Measurements from ENCODE around the gene TAS2R41.

Gene TAS2R41, protein sequence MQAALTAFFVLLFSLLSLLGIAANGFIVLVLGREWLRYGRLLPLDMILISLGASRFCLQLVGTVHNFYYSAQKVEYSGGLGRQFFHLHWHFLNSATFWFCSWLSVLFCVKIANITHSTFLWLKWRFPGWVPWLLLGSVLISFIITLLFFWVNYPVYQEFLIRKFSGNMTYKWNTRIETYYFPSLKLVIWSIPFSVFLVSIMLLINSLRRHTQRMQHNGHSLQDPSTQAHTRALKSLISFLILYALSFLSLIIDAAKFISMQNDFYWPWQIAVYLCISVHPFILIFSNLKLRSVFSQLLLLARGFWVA

DNA sequence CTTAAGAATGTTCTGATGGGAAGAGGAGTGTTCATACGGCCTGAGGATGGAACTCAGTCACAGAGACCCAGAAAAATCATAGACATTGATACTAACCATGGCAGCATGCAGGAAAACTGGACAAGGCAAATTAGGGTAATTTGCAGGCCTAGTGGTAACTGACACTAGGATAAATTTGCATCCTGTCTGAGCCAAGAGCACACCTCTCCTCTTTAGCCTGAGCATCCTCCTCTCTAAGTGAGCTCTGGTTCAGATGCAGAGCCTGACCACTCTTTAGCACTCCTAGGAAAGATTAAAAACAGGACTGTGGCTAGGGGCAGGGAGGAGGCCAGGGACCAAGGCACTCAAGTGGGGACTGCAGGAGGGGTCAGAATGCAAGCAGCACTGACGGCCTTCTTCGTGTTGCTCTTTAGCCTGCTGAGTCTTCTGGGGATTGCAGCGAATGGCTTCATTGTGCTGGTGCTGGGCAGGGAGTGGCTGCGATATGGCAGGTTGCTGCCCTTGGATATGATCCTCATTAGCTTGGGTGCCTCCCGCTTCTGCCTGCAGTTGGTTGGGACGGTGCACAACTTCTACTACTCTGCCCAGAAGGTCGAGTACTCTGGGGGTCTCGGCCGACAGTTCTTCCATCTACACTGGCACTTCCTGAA, at the start of gene TAS2R41:
Gene TAS2R41 (plus strand): TSS at position 373 of the 650 bp plus-strand sequence. CDS start 0 bp downstream, at position 373.
- no peak for DNase-seq

DNA sequence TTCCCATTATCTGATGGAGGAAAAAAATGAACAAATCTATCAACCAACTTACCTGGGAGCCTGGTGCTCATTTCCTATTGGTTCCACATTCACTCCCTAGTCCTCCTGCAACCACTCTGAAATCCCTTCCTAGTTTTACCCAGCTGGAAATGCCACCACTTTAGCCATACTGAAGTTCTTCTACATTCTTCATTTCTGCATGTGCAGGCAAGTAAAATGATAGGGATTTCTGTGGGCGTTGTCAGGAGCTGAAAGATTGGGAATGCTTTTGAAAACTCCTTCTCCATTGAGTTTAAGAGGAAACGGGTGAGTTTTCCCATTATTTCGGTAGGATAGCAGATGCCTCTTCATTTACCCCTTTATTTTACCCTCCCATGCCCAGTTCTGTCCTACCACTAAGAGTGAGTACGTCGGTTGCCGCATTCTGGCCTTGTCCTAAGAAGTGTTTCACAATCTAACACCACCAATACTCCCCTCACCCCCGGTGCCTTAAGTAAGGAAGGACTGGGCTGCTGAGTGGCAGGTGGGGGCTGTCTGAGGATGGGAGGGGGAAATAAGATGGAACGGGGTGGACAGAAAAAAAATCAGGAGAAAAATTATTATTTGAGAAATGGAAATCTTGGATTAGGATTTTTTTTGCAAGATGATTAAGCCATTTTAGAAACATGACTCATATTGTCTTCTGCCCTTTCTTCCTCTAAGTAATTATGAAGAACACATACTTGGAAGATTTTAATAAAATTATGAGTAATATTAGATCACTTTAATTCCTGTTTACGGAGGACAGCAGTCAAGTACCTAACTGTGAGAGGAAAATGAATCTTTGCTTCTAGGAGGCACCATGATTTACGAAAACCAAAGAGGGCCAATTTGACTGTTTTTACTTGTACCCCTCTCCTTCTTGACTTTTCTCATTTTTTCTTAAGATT, 47.6 kb upstream of the TAS2R41 start:
- peak; percentile 15 for DNase-seq

DNA sequence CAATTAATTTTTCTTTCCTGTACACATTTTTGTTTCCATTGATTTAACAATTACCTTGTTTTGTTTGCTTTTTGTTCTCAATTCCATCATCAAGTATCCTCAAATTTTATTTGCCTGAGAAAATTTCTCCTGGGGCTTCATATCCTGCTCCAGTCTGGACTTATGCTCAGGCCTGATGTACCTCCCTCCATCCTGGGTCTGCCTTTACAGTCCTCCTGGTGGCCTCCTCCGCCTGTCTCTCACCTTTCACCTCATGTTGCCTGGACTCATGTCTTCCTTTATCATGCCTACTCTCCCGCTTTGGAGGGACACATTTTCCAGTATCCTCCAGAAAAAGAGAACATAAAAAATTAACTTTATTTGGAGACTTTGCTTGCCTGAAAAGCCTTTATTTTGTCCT, 46.6 kb upstream of the TAS2R41 start:
- DNase-seq = no peak

DNA sequence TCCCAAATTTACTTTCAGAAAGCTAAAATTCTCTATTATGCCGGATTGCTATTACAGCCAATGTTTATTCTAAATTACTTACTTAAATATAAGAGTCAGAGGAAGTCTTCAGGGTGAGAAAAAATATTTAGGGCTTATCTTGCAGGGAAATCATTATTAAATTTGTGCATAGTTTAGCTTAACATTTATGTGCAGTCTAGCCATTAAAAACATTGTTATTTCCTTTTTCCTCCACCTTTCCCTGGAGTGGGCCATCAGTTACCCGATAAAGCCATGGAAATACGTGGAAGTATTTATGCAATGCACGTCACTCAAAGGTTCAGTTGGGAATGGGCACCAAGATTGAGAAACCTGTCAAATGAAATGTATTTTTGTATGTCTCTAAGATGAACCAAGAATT, 43.9 kb upstream of the TAS2R41 start:
- no peak for DNase-seq

DNA sequence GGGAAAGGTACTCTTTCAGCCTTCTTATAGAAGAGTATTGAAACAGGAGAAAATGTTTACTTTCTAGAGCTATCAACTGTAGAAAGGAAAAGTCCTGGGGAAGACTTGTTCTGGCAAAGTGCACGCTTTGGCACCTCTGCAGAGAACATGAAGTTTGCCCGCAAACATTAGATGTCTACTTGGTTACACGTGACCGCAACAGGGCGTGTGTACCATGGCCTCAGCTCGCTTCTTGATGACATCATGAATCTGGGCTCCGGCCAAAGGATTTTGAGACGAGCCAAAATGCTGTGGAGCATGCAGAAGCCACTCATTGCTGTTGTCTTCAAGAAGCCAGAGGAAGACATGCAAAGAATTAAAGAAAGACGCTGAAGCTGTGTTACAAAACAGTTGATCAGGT, 43.0 kb upstream of the TAS2R41 start:
- DNase-seq = no peak

DNA sequence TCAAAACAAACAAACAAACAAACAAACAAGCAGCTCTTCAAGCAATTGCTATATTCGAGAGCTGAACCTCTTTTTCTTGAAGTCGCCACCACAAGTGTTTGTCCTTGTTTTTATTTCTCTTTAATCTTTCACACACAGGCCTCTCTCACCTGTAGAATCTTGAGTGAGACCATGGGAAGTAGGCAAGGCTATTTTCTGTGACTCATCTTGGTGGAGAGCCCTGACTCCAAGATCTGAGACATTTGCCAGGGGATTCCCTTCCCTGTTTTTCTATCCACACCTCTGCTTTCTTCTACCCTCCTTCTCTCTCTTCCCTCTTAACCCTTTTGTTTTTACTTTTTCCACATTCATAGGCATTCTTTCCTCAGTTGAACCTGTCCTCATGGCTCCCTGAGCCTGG, 42.4 kb upstream of the TAS2R41 start:
- DNase-seq = no peak

DNA sequence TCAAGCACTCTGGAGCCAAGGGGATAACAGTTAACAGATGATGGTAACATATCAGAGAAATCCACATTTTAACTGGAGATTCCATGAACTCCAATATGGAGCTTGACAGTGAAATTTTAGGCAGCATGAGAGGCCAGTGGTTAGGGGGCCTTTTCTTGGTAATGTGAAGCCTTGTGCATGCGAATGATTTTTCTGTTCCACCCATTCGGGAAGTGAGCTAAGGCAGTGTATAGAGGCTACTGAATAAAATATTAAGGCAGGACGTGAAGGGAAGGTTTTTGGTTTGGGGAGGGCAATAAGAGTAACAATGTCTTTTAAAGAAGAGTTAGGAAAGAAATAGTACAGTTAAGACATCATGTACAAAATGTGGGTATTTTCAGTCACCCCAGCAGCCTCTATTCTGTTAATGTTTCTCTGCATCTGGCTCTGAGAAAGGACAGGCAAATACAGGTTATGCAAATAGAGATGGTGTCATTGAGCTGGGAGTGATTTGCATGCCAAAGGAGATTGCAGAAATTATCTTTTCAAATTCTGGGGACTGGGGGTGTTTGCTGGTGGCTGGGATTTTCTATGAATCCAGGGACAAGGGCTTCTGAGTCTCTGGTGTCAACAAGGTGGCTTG, 41.2 kb upstream of the TAS2R41 start:
- no peak for DNase-seq

DNA sequence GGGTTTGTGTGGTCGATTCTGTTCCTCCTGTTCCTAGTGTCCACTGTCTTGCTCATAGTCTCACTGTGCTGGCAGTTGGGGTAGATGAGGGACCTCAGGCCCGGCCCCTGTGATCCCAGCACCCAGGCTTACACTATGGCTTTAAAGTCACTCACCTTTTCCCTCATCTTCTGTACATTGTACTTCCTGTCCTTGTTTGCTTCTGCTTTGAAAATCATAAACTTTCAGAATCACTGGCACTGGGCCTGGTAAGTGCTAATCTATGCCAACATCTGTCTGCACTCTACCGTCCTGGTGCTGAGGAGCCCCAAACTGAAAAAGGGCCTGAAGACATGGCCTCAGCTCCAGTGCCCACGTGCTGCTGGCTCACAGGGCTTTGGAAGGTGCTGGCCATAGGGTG, 40.1 kb upstream of the TAS2R41 start:
- no peak for DNase-seq

DNA sequence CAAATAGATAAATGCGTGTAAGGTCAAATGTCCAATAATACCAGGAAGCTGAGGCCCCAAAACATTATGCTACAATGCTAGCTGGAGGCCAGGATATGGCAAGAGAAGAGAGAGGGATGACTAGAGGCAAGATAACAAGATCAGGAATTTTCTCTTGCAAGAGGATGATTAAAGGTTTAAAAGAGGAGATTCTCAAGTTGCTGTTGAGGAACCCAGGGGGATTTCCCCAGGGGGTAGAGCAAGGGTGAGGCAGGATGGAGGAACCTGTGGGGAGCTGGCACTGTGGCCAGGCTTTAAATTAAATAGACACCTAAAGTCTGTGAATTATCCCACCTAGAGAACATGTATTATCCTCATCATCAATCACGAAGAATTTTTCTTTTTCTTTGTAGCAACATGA, 37.8 kb upstream of the TAS2R41 start:
- DNase-seq = no peak

DNA sequence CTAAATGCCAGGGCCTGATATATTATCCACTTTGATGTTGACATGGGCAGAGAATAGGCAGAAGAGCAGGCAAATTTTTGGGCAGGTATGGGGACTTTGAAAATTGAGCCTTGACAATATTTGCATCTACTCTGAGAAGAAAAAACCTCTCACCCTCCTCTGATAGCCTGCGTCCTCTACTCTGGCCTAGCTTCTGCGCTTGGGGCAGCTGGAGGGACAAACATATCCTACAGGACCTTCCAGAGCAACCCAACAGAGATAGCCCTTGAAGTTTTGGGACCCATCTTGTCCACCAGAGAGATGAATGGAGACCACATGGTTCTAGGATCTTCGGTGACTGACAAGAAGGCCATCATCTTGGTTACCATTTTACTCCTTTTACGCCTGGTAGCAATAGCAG, 34.5 kb upstream of the TAS2R41 start, which contains the start of gene TAS2R60:
Gene TAS2R60 (plus strand): TSS at position 301 of the 400 bp plus-strand sequence. CDS start 0 bp downstream, at position 301.
- DNase-seq = no peak

DNA sequence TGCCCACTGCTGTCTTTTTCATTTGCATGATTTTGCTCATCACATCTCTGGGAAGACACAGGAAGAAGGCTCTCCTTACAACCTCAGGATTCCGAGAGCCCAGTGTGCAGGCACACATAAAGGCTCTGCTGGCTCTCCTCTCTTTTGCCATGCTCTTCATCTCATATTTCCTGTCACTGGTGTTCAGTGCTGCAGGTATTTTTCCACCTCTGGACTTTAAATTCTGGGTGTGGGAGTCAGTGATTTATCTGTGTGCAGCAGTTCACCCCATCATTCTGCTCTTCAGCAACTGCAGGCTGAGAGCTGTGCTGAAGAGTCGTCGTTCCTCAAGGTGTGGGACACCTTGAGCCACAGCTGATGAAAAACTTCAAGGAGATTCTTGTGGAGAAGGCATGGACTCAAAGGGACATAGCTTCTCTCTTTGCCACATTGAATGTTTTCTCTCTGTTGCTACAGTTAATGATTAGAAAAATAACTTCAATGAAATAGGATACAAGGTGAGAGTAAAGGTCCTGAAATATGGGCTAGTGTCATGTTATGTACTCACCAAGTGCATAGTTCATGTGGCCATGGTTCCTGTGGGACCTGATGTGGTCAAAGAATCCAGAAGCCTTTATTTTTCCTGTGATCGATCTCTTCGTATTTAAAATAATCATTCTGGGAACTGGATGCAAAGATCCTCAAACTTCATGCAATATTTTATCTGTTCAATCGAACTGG, 33.5 kb upstream of the TAS2R41 start:
- DNase-seq = no peak

DNA sequence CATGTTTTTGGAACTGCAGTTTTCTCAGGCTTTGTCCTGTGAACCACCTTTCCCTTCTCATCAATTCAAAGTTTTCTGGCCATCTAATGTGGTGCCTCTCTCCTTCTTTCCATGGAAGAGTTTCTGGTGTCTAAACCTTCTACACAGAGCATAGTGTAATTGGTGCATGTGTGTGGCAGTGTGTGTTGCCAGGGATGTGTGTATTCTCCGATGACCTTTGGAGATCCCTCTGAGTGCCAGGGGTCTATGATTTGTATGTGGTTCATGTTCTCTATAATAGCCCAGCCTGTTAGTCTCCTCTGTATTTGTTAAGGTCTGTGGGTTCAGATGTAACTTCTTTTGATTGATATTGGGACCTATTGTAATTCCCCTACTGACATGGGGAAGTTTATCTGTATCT, 32.9 kb upstream of the TAS2R41 start:
- no peak for DNase-seq

DNA sequence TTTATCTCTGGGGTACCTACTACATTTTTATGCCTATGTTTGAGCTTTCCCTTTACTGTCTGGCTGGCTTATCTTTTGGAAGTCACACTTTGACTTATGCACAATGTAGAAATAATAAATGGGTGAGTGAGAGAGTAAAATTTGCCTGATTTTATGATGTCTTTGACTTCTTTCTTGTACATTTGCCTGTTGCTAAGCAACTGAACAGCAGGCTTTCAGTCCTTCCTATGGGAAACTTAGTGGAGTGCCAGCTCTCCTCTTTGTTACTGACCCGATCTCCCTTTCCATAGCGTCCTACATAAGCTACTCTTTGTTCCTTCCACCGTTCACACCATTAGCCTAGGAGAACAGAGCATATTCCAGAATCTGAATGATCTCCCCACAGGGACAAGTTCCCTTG, 30.2 kb upstream of the TAS2R41 start:
- DNase-seq = no peak

DNA sequence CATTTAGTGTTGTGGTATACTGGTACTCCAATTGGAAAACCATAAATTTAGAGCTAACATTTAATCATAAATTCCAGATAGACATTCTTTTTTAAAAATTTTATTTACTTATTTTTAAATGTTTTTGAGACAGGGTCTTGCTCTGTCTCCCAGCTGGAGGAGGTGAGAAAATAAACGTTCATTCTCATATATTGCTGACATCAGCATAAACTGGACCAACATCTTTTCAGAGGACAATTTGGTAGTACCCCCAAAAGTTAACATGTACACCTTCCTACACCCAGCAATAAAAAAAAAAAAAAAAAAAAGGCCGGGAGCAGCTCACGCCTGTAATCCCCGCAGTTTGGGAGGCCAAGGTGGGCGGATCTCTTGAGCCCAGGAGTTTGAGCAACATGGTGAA, 29.2 kb upstream of the TAS2R41 start:
- DNase-seq = no peak

DNA sequence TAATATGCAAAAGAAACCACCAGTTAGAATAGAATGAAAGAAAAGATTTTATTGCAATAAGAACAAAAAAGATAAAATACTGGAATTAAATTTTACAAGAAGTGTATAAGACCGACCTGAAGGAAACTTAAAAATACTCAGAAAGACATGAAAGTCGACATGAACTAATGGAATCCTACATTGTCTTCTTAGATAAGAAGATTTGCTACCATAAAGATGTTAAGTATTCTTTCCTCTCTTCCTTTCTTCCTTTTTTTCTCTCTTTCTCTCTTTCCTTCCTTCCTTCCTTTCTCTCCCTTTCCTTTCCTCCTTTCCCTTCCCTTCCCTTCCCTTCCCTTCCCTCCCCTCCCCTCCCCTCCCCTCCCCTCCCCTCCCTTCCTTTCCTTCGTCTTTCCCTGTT, 27.9 kb upstream of the TAS2R41 start:
- no peak for DNase-seq

DNA sequence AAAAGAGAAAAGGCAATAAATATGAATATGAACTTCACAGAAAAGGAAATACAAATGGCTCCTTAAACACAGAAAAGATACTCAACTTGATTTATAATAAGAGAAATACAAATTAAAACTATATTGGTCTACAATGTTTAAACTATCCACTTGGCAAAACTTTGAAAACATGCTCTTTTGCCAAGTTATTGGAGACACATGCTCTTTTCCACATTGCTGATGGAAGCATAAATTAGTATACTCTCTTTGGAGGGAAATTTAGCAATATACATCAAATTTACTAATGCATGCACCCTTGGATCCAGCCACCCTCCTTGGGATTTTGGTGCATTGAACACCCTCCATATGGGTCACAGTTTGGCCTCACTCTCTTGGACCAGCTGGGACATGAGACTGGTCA, 26.6 kb upstream of the TAS2R41 start:
- no peak for DNase-seq

DNA sequence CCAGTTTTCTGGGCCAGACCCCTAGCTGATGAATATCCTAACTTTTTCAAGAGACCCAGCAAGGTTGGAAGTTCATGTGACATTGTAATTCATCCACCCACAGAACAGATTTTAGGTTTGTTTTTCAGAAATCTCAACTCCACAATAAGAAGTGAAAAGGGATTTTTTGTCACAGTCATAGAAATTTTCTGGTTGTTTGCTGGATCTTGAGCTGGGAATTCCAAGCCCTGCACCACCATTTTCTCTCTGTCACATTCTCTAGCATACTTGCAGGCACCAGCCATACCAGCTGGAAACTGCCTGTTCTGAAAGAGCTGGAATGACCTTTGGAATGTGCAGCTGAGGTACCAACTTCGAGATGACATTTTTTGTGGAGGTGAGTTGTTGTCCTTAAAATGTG, 25.9 kb upstream of the TAS2R41 start:
- DNase-seq = no peak

DNA sequence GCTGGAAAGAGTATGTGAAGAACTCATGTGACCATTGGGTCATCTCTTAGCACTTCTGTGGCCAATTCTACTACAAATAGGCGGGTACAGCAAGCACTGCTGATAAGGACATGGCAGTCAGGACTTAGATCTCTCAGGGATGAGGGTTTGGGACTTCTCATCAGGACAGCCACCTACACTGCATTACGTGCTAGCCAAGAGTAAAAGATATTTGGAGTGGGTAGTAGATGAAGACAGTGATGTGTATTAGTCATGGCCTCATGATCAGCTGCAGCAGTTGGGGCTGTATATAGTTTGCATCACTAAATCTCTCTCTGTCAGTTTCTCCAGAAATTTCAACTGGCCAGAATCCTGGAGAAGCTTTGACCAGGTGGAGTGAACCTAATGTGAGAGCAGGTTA, 25.2 kb upstream of the TAS2R41 start:
- no peak for DNase-seq

DNA sequence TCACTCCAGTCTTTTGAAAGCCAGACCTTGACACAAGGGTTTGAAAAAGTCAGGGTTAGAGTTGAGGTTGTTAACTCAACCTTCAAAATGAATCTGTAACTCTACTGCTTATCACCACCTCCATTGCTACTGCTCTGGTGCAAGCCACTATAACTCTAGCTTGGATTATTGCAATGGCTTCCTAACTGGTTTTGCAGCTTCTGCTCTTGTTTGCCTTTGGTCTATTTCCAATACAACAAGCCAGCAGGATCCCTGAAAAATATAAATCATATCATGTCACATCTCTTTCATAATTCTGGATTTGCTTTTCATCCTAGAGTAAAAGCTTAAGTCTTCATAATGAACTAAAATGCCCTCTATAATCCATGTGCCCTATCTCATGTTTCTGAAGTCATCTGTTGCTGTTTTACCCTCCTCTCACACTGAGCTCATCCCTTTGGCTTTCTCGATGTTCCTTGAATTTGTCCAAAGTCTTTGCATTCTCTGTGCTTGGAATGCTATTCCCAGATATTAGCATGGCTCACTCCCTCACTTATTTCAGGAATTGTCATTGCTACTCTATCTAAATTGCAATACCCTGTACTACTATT, 23.5 kb upstream of the TAS2R41 start:
- peak; percentile 19 for DNase-seq

DNA sequence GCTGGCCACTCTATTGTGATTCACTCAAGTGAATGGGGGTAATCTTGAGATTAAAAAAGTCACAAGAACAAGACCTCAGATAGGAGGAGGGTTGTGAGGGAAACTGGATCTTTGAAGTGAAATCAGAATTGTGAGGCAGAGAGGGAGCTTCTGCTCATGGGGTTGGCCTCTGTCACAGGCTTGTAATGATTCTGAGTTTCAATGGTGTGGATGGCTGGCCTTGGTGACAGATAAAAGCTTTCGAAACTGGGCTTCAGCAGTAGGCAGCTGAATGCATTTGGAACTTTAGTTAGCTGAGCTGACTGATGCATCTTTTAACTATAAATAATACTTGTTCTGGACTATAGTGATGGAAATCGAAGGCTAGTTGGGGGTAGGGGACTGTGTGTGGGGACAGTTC, 22.2 kb upstream of the TAS2R41 start:
- DNase-seq = no peak

DNA sequence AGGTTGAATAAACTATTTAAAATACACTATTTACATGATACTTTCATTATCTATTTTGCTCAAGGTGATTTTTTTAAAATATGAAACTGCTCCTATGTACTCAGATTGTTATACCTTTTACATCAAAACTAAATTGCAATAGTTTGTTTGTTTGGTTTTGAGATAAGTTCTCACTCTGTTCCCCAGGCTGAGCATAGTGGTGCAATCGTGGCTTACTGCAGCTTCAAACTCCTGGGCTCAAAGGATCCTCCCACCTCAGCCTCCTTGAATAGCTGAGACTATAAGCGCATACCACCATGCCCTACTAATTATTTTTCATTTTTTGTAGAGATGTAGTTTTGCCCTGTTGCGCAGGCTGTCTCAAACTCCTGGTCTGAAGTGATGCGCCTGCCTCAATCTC, 21.7 kb upstream of the TAS2R41 start:
- no peak for DNase-seq

Measured in fibroblast of upper back skin (primary cell).